CD4-positive, alpha-beta T cell treated with Interferon alpha-2 for 1 hour (primary cell): Measurements from ENCODE around the gene CCDC92B.
"Not testable (repeated sequence)": the region's sequence is repeated elsewhere in the genome, so short reads cannot be mapped to it uniquely, and the experiment has no call there.

Experiments used
- DNase-seq, 2 donors: peaks; one replicate each; pipeline ENCODE4 v3.0.0-alpha.2; 2020 to 2022

The CCDC92B gene

GRCh38 chr17:2688351-2689342, 60.8 kb downstream of the CCDC92B start:
- DNase-seq, result no peak

- no peak for DNase-seq
Measured at GRCh38 chr17:2687074-2687418, 62.4 kb downstream of the CCDC92B start.

- DNase-seq, result no peak
Measured at GRCh38 chr17:2685696-2686095, 63.8 kb downstream of the CCDC92B start.

- DNase-seq, result no peak
Measured at GRCh38 chr17:2684549-2684948, 64.9 kb downstream of the CCDC92B start.

- no peak for DNase-seq
Measured at GRCh38 chr17:2683912-2684311, 65.5 kb downstream of the CCDC92B start.

- no peak for DNase-seq
Measured at GRCh38 chr17:2682176-2682938, 67.1 kb downstream of the CCDC92B start.

- no peak for DNase-seq
Measured at GRCh38 chr17:2681650-2682049, 67.8 kb downstream of the CCDC92B start.

- DNase-seq, result no peak
Measured at GRCh38 chr17:2680961-2681360, 68.5 kb downstream of the CCDC92B start.

GRCh38 chr17:2679247-2679646, 70.2 kb downstream of the CCDC92B start:
- DNase-seq, result not testable (repeated sequence)
